CD4-positive, alpha-beta T cell treated with Interleukin-17A for 4 hours (primary cell): ENCODE data around the gene XNDC1N.
A peak's percentile ranks its signal among the peaks of the same experiment; 100 is the strongest.
"Not testable (repeated sequence)": the region's sequence is repeated elsewhere in the genome, so short reads cannot be mapped to it uniquely, and the experiment has no call there.

Source experiments
- DNase-seq: peaks from one replicate; pipeline ENCODE4 v3.0.0-alpha.2; 2020; ENCODE audit warnings: mixed read lengths

The XNDC1N gene

GRCh38 chr11:71930556-71931244 lies 2.3 kb upstream of the XNDC1N start:
- DNase-seq, result no peak

- no peak for DNase-seq
These were observed 1.1 kb upstream of the XNDC1N start for GRCh38 chr11:71929491-71929890.

- peak; percentile 97 for DNase-seq
These were observed 496 bp upstream of the XNDC1N start, which contains the start of gene RNF121 for GRCh38 chr11:71928737-71929443. TSS of gene RNF121 (plus strand) at chr11:71929046. CDS start at chr11:71929062, 16 bp downstream.

- no peak for DNase-seq
These were observed 10.7 kb downstream of the XNDC1N start for GRCh38 chr11:71917646-71918140.

- no peak for DNase-seq
These were observed 13.7 kb downstream of the XNDC1N start for GRCh38 chr11:71914617-71915189.

GRCh38 chr11:71913756-71914526 lies 14.5 kb downstream of the XNDC1N start:
- no peak for DNase-seq

- DNase-seq, result not testable (repeated sequence)
These were observed 16.4 kb downstream of the XNDC1N start for GRCh38 chr11:71911986-71912340.

GRCh38 chr11:71911321-71911985 lies 16.9 kb downstream of the XNDC1N start:
- not testable (repeated sequence) for DNase-seq

GRCh38 chr11:71910775-71911174 lies 17.6 kb downstream of the XNDC1N start:
- DNase-seq, result not testable (repeated sequence)

GRCh38 chr11:71908218-71908617 lies 20.2 kb downstream of the XNDC1N start:
- DNase-seq, result peak; percentile 2

GRCh38 chr11:71901137-71901536 lies 27.3 kb downstream of the XNDC1N start:
- not testable (repeated sequence) for DNase-seq

- DNase-seq, result no peak
These were observed 32.4 kb downstream of the XNDC1N start for GRCh38 chr11:71895961-71896360.

GRCh38 chr11:71889181-71889872 lies 39.1 kb downstream of the XNDC1N start:
- not testable (repeated sequence) for DNase-seq

- not testable (repeated sequence) for DNase-seq
These were observed 39.9 kb downstream of the XNDC1N start for GRCh38 chr11:71888335-71889010.

- DNase-seq, result not testable (repeated sequence)
These were observed 42.6 kb downstream of the XNDC1N start for GRCh38 chr11:71885806-71886205.
